ENCODE results near the gene ZNF320.
"Not testable (repeated sequence)": the region's sequence is repeated elsewhere in the genome, so short reads cannot be mapped to it uniquely, and the experiment has no call there.

GRCh38 chr19:52872996-52873395 lies 24.4 kb downstream of the ZNF320 start:
- TF ChIP-seq CTCF (IDR thresholded peaks at IDR 0.05); EP300 (IDR thresholded peaks at IDR 0.05; ENCODE audit: low read depth): not testable (repeated sequence)
